Natural killer cell (primary cell): ENCODE measurements around the gene ADAM10. TPM values are rescaled to one million over a fixed set of nuclear protein-coding genes. Genes with fewer than 3 reads are reported as not detected.

Source experiments
- ATAC-seq, 3 donors: fragments of 150-1000 bp in 2 of 3; fragments of 200-7000 bp in 1 of 3; cut with Tn5 transposase; 1 replicate in 1 of 3; 2 replicates in 2 of 3; pipeline ENCODE4 v1.10.0; 2021; ENCODE audit warnings: mild to moderate bottlenecking in 2 of 3, moderate library complexity in 2 of 3
- DNase-seq, 2 donors: peaks; one replicate each; pipeline versions ENCODE4 v3.0.0 to v3.0.0-alpha.2; 2013 to 2021; ENCODE audit warnings: mixed read lengths in 1 of 2
- H3K27ac ChIP-seq: one replicate; pipeline ENCODE4 v1.5.1; 2013; ENCODE audit warnings: mild to moderate bottlenecking, low read length
- H3K27me3 ChIP-seq: one replicate; pipeline ENCODE4 v1.6.1; 2013; ENCODE audit warnings: low read length; ENCODE audit not compliant: control insufficient read depth, insufficient read depth
- H3K36me3 ChIP-seq: one replicate; pipeline ENCODE4 v1.6.1; 2013; ENCODE audit warnings: low read length; ENCODE audit not compliant: control insufficient read depth, insufficient read depth
- H3K4me1 ChIP-seq: one replicate; pipeline ENCODE4 v1.6.1; 2013; ENCODE audit warnings: low read length; ENCODE audit not compliant: control insufficient read depth, insufficient read depth
- H3K4me3 ChIP-seq: one replicate; pipeline ENCODE4 v1.5.1; 2013; ENCODE audit warnings: low read length
- H3K9me3 ChIP-seq: one replicate; pipeline ENCODE4 v1.6.1; 2013; ENCODE audit warnings: low read length; ENCODE audit not compliant: control insufficient read depth, insufficient read depth
- H3K27ac Mint-ChIP-seq, 2 donors: one replicate each; pipeline ENCODE4 v1.8.0; 2022; ENCODE audit warnings: mild to moderate bottlenecking in 2 of 2, mixed read lengths in 2 of 2, moderate library complexity in 1 of 2
- H3K27me3 Mint-ChIP-seq, 2 donors: one replicate each; pipeline ENCODE4 v1.8.0; 2022; ENCODE audit warnings: low read depth in 2 of 2, mixed read lengths in 2 of 2
- H3K36me3 Mint-ChIP-seq: one replicate; pipeline ENCODE4 v1.8.0; 2022; ENCODE audit warnings: mixed read lengths
- H3K4me1 Mint-ChIP-seq, 2 donors: one replicate each; pipeline ENCODE4 v1.8.0; 2022; ENCODE audit warnings: mixed read lengths in 2 of 2
- H3K4me3 Mint-ChIP-seq: one replicate; pipeline ENCODE4 v1.8.0; 2022; ENCODE audit warnings: mild to moderate bottlenecking, moderate library complexity, mixed read lengths
- H3K9me3 Mint-ChIP-seq, 2 donors: one replicate each; pipeline ENCODE4 v1.8.0; 2022; ENCODE audit warnings: mixed read lengths in 2 of 2
- WGBS: methylation state at CpG from one replicate; pipeline ENCODE4 v1.1.7; 2013; ENCODE audit warnings: missing lambda C conversion rate; ENCODE audit not compliant: insufficient coverage; 5-methylcytosine and 5-hydroxymethylcytosine counted together
- intact Hi-C: fragments of 100-400 bp; cut with micrococcal nuclease; formaldehyde crosslinking; loops from one replicate; pipeline ENCODE4 v1.14.2; 2022
- total RNA-seq, 4 donors: library from RNA; stranded (reverse); fragments of 120-200 nt in 1 of 4; gene quantifications; one replicate each; pipeline versions ENCODE4 v1.2.3 to v1.2.4, GENCODE V29; 2013 to 2022
- TF ChIP-seq, protein P1 (sequence below): fragments of 200-600 bp; IDR thresholded peaks from one replicate; pipeline ENCODE4 v1.8.0; 2022; ENCODE audit warnings: antibody characterized with exemption

The ADAM10 gene
- total RNA-seq, 3 donors from 2014 or later (not counting 1 experiment from before 2014, with no cell fraction given): 223 to 297 (median 259) TPM

DNA sequence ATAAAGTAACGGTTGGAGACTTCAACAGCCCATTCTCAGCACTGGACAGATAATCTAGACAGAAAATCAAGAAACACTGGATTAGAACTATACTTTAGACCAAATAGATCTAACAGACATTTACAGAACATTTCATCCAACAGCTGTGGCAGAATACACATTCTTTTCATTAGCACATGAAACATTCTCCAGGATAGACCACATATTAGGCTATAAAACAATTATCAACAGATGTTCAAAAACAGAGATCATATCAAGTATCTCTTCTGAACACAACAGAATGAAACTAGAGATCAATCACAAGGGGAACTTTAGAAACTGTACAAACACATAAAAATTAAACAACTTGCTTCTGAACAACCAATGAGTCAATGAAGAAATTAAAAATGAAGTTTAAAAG is 133.3 kb downstream of the ADAM10 start:
- Mint-ChIP-seq H3K36me3 (peaks cover 36% of the 10 kb centered on the region), H3K4me1 (peaks cover 66 to 67% of the 10 kb centered on the region in 2 donors), H3K27ac (peak overlapping the region; percentile 83 to 84), H3K9me3 (peaks cover 0 to 5% of the 10 kb centered on the region in 2 donors), H3K4me3 (no peak overlapping the region), H3K27me3 (no peaks in the 10 kb centered on the region)
- Histone ChIP-seq H3K4me1 (peaks cover 36% of the 10 kb centered on the region), H3K27ac (no peak overlapping the region), H3K9me3 (peaks cover 8% of the 10 kb centered on the region), H3K27me3 (no peaks in the 10 kb centered on the region), H3K4me3 (no peak overlapping the region), H3K36me3 (peaks cover 15% of the 10 kb centered on the region)
- DNase-seq: no peak
- 88% methylated on average over 1 of the region's 1 CpG for WGBS
- ATAC-seq: no peak
- TF ChIP-seq, protein P1, sequence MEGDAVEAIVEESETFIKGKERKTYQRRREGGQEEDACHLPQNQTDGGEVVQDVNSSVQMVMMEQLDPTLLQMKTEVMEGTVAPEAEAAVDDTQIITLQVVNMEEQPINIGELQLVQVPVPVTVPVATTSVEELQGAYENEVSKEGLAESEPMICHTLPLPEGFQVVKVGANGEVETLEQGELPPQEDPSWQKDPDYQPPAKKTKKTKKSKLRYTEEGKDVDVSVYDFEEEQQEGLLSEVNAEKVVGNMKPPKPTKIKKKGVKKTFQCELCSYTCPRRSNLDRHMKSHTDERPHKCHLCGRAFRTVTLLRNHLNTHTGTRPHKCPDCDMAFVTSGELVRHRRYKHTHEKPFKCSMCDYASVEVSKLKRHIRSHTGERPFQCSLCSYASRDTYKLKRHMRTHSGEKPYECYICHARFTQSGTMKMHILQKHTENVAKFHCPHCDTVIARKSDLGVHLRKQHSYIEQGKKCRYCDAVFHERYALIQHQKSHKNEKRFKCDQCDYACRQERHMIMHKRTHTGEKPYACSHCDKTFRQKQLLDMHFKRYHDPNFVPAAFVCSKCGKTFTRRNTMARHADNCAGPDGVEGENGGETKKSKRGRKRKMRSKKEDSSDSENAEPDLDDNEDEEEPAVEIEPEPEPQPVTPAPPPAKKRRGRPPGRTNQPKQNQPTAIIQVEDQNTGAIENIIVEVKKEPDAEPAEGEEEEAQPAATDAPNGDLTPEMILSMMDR: no peak
- intact Hi-C loops: no loop called here

DNA sequence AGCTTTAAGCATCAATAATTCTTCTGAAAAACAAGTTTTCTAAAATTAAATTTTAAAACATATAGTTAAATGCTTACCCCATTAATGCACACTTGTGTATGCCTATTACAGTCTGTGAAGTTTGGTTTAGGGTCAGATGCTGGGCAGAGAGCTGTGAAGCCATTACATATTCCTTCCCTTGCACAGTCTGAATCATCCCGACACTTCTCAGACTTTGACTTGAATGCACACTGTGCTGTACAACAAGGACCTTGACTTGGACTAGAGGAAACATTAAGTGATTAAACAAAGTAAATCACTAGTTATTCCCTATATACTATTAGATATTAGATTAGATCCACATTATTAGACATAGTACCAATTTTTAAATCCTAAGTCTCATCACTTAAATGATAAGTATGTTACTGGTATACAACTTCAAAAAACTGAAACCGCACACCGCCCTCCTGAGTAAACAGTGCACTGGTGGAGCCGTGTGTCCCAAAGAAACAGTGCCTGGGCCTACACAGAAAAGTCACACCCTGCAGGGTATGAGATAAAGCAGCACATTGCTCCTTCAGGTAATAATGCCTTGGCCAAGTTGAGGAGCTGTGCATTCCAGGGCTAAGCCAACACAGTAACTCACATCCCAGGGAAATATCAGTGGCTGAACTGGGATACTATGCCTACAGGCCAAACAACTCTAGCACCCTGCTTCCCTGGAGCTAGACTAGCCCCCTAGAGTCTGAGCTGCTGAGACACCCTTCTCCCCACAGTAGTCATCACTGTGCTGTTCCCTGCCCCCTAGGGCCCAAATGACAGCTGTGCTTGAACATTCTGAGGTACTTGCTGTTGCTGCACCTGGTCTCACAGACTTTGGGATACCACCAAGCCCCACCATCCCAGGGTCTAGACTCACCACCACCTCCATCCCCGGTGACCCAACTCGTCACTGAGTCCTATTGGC is 137.5 kb downstream of the ADAM10 start:
- peaks cover 15% of the 10 kb centered on the region for H3K36me3 ChIP-seq
- Mint-ChIP-seq H3K9me3 (peaks cover 0 to 3% of the 10 kb centered on the region in 2 donors), H3K27ac (peak overlapping the region; percentile 83 to 84), H3K4me1 (peaks cover 70 to 75% of the 10 kb centered on the region in 2 donors), H3K27me3 (no peaks in the 10 kb centered on the region), H3K4me3 (peak overlapping the region; percentile 8), H3K36me3 (peaks cover 23% of the 10 kb centered on the region)
- H3K4me3 ChIP-seq: no peak overlapping the region
- H3K27ac ChIP-seq: no peak overlapping the region
- WGBS: 88% methylated on average over 6 of the region's 6 CpGs
- DNase-seq (no peak), ATAC-seq (peak in 2 of 3 donors; percentile 35 to 38)
- H3K9me3 ChIP-seq: peaks cover 8% of the 10 kb centered on the region
- peaks cover 29% of the 10 kb centered on the region for H3K4me1 ChIP-seq
- H3K27me3 ChIP-seq: no peaks in the 10 kb centered on the region
- TF ChIP-seq, protein P1: no peak
- intact Hi-C loops: loop anchor here (5.0 kb wide), 2 partner anchors 60 to 300 kb away; no protein-coding TSS in a partner anchor

DNA sequence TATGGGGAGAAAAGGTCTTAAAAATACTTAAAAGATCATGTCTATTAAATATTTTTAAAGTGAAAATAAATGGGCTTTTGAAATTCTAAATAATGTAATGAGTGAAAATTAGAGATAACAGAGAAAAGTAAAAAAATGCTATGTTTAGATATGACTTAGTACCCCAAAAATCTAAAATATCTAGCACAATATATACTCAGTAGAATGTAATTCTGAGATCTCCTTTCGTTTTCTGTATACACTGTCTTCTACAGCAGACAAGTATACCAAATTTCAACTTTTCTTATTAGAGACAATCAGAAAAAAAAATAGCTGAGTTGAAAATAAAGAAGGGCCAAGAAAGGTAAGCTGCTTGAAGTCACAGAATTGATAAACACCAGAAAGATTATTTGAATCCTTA is 140.8 kb downstream of the ADAM10 start:
- DNase-seq (no peak), ATAC-seq (no peak)
- Mint-ChIP-seq H3K27ac (peak overlapping the region; percentile 89 to 90), H3K4me3 (peak overlapping the region; percentile 82), H3K36me3 (peaks cover 36% of the 10 kb centered on the region), H3K4me1 (peaks cover 63 to 66% of the 10 kb centered on the region in 2 donors), H3K9me3 (no peaks in the 10 kb centered on the region), H3K27me3 (no peaks in the 10 kb centered on the region)
- Histone ChIP-seq H3K9me3 (peaks cover 2% of the 10 kb centered on the region), H3K27ac (peak overlapping the region; percentile 45), H3K27me3 (no peaks in the 10 kb centered on the region), H3K36me3 (peaks cover 27% of the 10 kb centered on the region), H3K4me3 (no peak overlapping the region), H3K4me1 (peaks cover 15% of the 10 kb centered on the region)
- TF ChIP-seq, protein P1: no peak
- no CpG with 5 or more reads among the region's 1 CpG for WGBS
- intact Hi-C loops: loop anchor here (2.0 kb wide), 1 partner anchor 140 kb away; the partner anchor contains the start of gene ADAM10
